ENCODE measurements around the gene NALCN. TPM values are rescaled to one million over a fixed set of nuclear protein-coding genes. Genes with fewer than 3 reads are reported as not detected.

Gene NALCN
- total RNA-seq, 1 donor from 2014 or later: not detected

DNA sequence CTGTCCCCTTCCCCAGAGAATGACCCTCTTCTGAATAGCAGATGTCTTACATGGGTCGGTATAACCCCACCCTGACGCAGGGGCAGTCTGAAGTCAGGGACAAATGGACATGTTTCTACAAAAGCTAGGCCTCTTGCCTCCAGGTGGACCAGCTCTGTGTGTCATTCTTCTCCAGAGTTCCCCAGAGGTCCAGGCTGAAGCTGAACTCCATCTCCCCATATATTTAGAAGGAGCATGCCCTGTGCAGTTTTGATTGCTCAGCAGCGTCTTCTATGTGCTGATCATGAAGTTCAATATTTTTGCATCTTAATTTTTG lies 8.8 kb upstream of the NALCN start:
- CTCF ChIA-PET: no interaction called here
- no peak overlapping the region for H3K27ac Mint-ChIP-seq
- no peak for ATAC-seq (ENCODE audit: low read depth)

DNA sequence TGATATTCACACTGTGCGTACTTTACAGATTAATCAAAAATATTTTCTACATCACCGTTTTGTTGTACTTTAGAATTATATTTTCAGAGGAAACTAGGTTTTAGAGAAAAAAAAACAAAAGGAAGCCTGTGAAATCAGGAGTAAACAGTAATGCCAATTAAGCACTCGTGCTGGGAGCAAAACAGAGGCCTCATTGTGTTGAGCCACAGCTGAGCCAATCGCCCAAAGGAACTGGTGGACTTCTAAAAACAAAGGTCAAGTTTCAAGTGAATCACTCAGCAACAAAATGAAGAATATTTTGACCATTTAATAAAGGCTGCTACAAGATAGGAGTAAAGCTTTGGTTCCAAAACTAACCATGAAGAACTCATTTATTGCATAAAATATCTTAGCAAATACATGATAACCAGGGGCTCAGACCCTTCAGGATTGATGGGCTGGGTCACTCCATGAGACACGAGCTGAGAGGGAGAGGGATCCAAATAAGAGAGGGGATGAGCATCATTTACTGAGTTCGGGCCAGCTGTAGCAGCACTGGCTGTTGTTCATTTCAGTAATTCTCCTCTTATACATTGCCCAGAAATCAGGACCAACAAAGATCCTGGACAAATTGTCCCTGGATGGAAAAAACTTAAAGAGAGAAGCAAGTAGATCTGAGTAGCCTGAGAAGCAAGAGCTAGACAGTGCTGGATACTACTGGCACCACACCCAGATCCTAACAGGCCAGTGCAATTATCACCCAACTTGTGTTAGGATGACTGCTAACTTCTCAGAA lies 8.3 kb upstream of the NALCN start:
- no peaks in the 10 kb centered on the region for H3K4me1 Mint-ChIP-seq
- CTCF ChIA-PET: no interaction called here
- H3K27me3 Mint-ChIP-seq: no peaks in the 10 kb centered on the region
- ATAC-seq (ENCODE audit: low read depth) (no peak), DNase-seq (no peak)
- POLR2A ChIA-PET: no interaction called here
- intact Hi-C loops (cut with micrococcal nuclease): no loop called here
- H3K4me3 Mint-ChIP-seq: no peak overlapping the region
- H3K36me3 Mint-ChIP-seq (ENCODE audit: low read depth): no peaks in the 10 kb centered on the region
- TF ChIP-seq, protein P1, sequence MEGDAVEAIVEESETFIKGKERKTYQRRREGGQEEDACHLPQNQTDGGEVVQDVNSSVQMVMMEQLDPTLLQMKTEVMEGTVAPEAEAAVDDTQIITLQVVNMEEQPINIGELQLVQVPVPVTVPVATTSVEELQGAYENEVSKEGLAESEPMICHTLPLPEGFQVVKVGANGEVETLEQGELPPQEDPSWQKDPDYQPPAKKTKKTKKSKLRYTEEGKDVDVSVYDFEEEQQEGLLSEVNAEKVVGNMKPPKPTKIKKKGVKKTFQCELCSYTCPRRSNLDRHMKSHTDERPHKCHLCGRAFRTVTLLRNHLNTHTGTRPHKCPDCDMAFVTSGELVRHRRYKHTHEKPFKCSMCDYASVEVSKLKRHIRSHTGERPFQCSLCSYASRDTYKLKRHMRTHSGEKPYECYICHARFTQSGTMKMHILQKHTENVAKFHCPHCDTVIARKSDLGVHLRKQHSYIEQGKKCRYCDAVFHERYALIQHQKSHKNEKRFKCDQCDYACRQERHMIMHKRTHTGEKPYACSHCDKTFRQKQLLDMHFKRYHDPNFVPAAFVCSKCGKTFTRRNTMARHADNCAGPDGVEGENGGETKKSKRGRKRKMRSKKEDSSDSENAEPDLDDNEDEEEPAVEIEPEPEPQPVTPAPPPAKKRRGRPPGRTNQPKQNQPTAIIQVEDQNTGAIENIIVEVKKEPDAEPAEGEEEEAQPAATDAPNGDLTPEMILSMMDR (IDR thresholded peaks at IDR 0.05): no peak
- H3K9me3 Mint-ChIP-seq: no peaks in the 10 kb centered on the region
- no peak overlapping the region for H3K27ac Mint-ChIP-seq

More for the DNA sequence above, 8.8 kb upstream of the NALCN start:
- TF ChIP-seq, protein P1 (IDR thresholded peaks at IDR 0.05): no peak
- Mint-ChIP-seq H3K4me3 (no peak overlapping the region), H3K27me3 (no peaks in the 10 kb centered on the region), H3K36me3 (ENCODE audit: low read depth) (no peaks in the 10 kb centered on the region), H3K4me1 (no peaks in the 10 kb centered on the region), H3K9me3 (no peaks in the 10 kb centered on the region)
- POLR2A ChIA-PET: no interaction called here
- no peak for DNase-seq
- intact Hi-C loops (cut with micrococcal nuclease): no loop called here

DNA sequence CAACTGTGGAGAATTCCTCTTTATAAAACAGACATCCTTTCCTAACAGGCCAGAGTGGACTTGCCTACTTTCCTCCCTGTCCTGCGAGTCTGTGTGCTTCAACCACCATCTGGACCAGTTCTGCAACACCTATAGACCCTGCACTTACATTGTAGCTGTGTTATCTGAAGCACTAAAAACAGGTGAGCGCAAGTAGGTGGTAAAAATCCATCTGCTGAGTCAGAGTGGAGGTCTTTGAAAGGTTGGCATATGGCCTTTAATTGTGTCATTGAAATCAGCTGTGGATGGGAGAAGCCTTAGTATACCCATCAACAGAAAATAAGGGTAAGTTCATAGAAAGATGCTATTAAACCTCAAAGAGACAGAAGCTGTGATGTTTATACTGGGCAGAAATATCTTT lies 7.6 kb upstream of the NALCN start:
- Mint-ChIP-seq H3K27me3 (no peaks in the 10 kb centered on the region), H3K4me1 (no peaks in the 10 kb centered on the region), H3K9me3 (no peaks in the 10 kb centered on the region), H3K27ac (no peak overlapping the region), H3K36me3 (ENCODE audit: low read depth) (no peaks in the 10 kb centered on the region), H3K4me3 (no peak overlapping the region)
- CTCF ChIA-PET: no interaction called here
- TF ChIP-seq, protein P1 (IDR thresholded peaks at IDR 0.05): no peak
- intact Hi-C loops (cut with micrococcal nuclease): no loop called here
- POLR2A ChIA-PET: no interaction called here
- DNase-seq (no peak), ATAC-seq (ENCODE audit: low read depth) (no peak)

DNA sequence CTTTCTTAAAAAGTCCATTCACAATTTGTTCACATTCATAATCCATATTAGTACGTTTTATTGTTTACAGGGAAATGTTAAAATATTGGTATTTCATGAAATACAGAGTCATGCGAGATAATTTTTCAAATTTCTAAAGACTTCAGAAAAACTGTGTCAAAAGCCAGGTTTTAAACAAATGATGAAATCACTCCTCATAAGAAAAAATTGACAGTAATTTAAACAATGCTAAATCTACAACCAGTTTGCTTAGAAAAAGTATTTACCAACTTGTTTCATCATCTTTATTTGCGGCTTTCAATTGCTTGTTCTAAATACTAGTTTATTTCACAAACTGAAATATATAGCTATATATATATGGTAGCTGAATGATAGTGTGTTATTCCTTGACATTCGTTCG lies 1.2 kb upstream of the NALCN start:
- Mint-ChIP-seq H3K27me3 (peaks cover 22% of the 10 kb centered on the region), H3K9me3 (no peaks in the 10 kb centered on the region), H3K4me1 (peaks cover 3% of the 10 kb centered on the region), H3K36me3 (ENCODE audit: low read depth) (no peaks in the 10 kb centered on the region), H3K27ac (no peak overlapping the region), H3K4me3 (no peak overlapping the region)
- POLR2A ChIA-PET: no interaction called here
- no peak for ATAC-seq (ENCODE audit: low read depth)
- CTCF ChIA-PET: no interaction called here
- TF ChIP-seq, protein P1 (IDR thresholded peaks at IDR 0.05): no peak
- DNase-seq: no peak
- intact Hi-C loops (cut with micrococcal nuclease): no loop called here

DNA sequence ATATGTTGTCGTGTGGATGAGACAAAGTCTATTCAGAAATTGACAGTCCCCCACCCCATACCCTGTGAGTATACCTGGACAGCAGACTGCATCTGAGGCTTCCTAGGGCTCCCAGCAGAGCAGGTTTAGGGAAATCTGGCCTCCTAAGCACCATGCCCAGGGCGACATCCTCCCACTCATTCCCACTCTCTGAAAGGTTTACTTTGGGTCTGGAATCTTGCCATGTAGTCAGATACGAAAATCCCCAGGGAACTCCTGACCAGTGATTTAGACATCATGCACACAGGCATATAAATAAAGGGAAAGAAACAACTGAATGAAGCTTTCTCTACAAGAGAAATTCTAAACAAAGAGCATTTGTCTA lies 717 bp upstream of the NALCN start:
- ChIA-PET POLR2A (no interaction called here), CTCF (no interaction called here)
- Mint-ChIP-seq H3K27ac (no peak overlapping the region), H3K9me3 (no peaks in the 10 kb centered on the region), H3K27me3 (peaks cover 22% of the 10 kb centered on the region), H3K36me3 (ENCODE audit: low read depth) (no peaks in the 10 kb centered on the region), H3K4me3 (no peak overlapping the region), H3K4me1 (peaks cover 3% of the 10 kb centered on the region)
- TF ChIP-seq, protein P1 (IDR thresholded peaks at IDR 0.05): no peak
- ATAC-seq (ENCODE audit: low read depth) (no peak), DNase-seq (no peak)
- intact Hi-C loops (cut with micrococcal nuclease): no loop called here

Data from activated B cell treated with CpG ODN at 0.5 μM for 24 hours (primary cell).